T-helper 1 cell treated with Interleukin-12 subunit alpha and Interleukin-12 subunit beta and Interleukin-4 antibody, amounts not matched to agents 30 ng/mL and 1 ng/mL, for 36 hours (primary cell): Measurements from ENCODE around the gene ZKSCAN1. TPM values are rescaled to one million over a fixed set of nuclear protein-coding genes. Genes with fewer than 3 reads are reported as not detected.
"Not testable (repeated sequence)": the region's sequence is repeated elsewhere in the genome, so short reads cannot be mapped to it uniquely, and the experiment has no call there.

Experiments
- intact Hi-C: fragments of 100-400 bp; cut with micrococcal nuclease; formaldehyde crosslinking; loops from one replicate; pipeline ENCODE4 v1.15.1; 2024
- total RNA-seq: library from RNA; stranded (reverse); gene quantifications from 2 replicates; pipeline ENCODE4 v1.2.3, GENCODE V29; 2022

Gene ZKSCAN1
- 69.7 and 75.2 TPM in 2 replicates for total RNA-seq

DNA sequence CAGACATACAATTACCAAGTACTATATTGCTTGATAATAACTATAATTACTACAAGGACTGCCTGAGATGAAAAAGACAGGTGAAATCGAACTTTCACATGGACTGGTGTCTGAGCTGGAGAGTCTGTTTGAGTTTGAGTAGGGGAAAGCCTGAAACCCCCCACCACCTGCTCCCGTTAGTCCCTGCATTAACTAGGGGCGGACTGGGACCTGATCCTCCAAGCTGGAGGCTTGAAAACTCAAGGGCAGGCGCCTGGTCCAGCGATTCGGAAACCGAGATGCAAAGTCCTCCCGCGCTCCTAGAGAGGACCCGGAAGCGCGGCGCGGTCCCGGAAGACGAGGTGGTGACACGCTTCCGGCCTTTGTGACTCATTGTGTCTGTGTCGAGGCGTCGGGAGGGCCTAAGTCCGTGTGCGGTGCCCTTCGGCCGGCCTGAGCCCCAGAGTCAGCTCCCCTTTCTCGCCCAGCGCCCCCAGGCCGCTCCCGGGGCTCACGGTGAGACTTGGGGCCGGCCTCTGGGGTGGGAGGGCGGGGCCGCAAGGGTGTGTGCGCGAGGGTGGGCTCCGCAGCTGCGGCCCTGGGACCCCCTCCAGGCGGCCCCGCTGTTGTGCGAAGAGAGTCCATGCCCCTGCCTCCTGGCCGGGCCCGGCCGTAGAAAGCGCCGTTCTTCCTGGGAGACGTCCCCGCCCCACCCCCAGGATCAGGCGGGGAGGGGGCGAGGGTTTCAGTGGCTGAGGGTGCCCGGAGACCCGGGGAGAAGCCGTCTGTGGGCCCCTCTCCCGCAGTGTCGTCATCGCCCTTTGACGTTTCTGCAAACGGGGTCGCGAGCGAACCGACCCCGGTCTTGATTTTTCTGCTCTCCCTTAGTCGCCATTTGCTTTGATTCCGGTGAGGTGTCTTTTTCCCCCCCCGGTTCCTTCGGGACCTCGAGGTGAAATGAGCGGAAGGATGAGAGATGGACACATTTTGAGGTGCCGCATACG is at the start of gene ZKSCAN1:
ZKSCAN1 (plus strand) TSS at position 365 of the 983 bp plus-strand sequence. CDS start 7,911 bp downstream, outside the sequence.
- intact Hi-C loops: loop anchor here (1.0 to 10.0 kb wide), 11 partner anchors 11 to 611 kb away; partner anchors contain the start of genes BUD31, FAM200A, PDAP1 and TRIM4

DNA sequence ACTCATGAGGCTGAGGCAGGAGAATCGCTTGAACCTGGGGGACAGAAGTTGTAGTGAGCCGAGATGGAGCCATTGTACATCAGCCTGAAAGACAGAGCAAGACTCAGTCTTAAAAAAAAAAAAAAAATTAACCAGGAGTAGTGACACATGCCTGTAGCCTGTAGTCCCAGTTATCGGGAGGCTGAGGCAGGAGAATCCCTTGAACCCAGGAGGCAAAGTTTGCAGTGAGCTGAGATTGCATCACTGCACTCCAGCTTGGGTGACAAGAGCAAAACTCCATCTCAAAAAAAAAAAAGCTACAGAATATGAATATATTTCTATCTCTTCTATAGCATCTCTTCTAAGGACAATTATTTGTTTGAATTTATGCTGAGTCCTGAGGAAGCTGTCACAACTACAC is 46.1 kb upstream of the ZKSCAN1 start:
- intact Hi-C loops: no loop called here

DNA sequence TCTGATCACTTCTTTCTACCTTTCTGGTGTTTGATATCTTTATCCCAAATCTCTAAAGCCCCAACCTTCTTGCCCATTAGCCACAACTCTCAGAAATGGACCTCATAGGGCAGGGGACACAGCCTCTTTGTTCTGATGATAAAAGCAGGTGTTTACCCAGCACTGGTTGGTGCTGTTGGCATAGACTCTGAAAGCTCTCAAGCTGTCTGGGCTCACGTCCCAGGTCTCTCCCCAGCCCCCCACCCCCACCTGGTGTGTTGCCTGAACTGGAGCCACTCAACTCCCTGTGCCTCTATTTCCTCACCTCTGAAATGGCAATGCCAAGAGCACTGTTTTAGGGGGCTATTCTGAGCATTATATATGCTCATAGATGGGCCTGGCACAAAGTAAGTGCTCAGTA is 45.6 kb upstream of the ZKSCAN1 start:
- intact Hi-C loops: not testable (repeated sequence)

DNA sequence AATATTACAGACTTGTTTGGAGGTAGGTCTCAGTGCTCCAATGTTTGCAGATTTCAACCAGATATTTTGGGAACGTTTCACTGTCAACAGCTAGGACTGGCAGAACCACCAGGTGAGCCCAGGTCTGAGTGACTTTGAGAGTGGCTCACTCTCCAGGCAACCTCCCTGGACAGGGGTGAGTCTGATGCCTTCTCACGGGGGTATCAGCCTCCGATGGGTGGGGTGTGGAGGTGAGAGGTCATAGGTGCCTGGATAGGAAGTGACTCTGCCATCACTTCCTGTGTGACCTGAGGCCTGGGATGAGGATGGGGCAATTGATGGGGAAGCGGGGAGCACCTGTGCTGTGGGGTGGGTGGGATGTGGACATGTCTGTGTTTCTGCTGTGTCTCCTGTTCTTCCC is 44.2 kb upstream of the ZKSCAN1 start:
- intact Hi-C loops: no loop called here

DNA sequence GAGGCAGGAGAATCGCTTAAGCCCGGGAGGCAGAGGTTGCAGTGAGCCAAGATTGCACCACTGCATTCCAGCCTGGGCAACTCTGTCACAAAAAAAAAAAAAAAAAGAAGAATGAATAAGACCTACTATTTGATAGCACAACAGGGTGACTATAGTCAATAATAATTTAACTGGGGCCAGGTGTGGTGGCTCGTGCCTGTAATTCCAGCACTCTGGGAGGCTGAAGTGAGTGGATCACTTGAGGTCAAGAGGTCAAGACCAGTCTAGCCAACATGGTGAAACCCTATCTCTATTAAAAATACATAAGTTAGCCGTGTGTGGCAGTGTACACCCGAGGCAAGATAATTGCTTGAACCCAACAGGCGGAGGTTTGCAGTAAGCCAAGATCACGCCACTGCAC is 41.6 kb upstream of the ZKSCAN1 start:
- intact Hi-C loops: not testable (repeated sequence)

DNA sequence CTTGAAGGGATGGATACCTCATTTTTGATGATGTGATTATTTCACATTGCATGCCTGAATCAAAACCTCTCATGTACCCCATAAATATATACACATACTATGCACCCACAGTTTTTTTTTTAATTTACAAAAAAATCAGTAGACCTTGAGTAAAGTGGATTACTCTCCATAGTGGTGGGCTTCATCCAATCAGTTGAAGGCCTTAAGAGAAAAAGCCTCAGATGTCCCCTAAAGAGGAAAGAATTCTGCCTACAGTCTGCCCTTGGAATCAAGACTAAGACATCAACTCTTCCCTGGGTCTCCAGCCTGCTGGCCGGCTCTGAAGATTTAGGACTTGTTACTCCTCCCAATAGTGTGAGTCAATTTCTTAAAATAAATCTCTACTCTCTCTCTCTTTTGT is 40.7 kb upstream of the ZKSCAN1 start:
- intact Hi-C loops: no loop called here

DNA sequence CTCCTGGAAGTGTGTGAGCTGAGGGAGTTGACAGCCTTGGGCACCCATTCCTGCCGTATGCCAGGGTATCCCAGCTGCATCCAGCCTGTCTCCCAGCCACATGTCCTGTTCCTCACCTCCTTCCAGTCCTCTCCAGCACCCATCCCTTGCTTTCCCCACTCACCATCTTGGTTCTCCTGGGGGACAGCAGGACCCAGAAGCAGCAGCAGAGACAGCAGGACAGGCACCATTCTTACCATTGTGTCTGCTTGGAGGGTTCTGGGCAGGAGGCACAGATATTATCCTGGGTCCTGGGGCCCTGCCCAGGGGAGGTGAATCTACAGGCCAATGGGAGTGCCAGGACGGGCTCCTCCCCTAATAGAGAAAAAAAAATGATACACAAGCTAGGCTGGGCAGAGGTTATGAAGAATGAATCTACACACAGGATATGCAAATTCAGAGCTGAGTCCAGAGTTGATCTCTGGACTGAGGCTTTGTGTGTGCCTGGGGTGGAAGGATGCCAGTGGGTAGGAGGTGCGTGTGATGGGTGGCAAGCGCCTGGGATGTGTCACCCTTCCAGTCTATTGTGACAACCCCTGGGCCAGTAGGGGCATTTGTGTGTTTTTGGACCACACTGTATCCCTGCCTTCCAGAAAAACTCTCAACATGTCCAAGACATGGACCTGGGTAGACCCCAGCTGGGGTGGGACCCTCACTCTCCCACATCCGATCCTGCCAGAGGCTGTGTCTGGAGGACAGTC is 39.4 kb upstream of the ZKSCAN1 start, which contains the start of gene AZGP1:
AZGP1 (minus strand) TSS at position 250 of the 740 bp plus-strand sequence; CDS start at position 239, 11 bp downstream.
- intact Hi-C loops: no loop called here

DNA sequence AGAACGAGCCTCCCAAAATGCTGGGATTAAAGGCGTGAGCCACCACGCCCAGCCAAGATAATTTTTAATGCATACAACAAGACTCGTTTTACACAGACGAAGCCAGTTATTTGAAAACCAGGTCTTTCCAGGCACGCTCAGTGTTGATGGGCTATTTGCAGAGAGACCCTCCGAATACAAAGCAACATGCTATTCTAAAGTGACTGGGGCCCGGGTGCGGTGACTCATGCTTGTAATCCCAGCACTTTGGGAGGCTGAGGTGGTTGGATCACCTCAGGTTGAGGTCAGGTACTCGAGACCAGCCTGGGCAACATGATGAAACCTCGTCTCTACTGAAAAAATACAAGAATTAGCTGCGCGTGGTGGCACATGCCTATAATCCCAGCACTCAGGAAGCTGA is 38.8 kb upstream of the ZKSCAN1 start:
- intact Hi-C loops: no loop called here

DNA sequence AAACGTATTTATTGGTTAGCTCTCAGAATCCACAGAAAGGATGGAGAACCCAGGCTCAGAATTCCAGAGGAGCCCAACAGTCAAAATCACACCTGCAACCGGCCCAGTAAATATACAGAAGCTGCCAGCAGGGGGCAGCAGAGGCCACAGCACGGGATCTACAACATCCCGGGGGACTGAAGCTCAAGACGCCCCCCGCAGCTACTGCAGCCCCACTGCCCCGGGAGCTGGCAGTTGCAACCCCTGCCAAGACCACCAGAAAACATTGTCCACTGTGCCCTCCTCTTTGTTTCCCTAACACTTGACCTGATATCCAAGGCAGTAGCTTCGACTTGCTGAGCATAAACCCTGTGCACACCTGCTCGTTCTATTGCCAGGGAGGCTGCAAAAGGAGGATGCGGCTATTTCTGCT is 35.6 kb upstream of the ZKSCAN1 start:
- intact Hi-C loops: loop anchor here (1.0 kb wide), 4 partner anchors 11 to 151 kb away; no protein-coding TSS in a partner anchor

DNA sequence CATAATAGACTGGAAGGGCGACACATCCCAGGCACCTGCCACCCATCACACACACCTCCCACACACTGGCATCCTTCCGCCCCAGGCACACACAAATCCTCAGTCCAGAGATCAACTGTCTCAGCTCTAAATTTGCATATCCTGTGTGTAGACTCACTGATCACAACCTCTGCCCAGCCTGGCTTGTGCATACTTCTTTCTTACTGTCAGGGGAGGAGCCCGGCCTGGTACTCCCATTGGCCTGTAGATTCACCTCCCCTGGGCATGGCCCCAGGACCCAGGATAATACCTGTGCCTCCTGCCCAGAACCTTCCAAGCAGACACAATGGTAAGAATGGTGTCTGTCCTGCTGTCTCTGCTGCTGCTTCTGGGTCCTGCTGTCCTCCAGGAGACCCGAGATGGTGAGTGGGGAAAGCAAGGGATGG is 34.9 kb upstream of the ZKSCAN1 start:
- intact Hi-C loops: not testable (repeated sequence)

DNA sequence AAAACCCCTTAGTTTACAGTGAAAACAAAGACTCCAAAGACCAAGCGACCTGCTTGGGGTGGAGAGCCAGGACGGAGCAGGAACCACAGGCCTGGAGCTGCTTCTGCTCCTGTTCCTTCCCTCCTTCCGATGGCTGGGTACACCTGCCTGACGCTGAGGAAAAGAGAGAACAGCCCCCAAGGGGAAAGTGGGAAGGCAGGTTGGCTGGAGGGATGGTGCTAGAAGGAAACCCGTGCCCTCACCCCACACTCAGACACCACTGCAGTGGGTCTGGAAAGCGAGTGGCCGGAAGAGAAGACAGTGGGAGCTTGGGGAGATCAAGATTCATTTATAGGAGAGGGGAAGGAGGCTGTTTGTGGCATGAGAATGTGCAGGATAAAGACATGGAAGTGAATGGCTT is 34.3 kb upstream of the ZKSCAN1 start:
- intact Hi-C loops: not testable (repeated sequence)

DNA sequence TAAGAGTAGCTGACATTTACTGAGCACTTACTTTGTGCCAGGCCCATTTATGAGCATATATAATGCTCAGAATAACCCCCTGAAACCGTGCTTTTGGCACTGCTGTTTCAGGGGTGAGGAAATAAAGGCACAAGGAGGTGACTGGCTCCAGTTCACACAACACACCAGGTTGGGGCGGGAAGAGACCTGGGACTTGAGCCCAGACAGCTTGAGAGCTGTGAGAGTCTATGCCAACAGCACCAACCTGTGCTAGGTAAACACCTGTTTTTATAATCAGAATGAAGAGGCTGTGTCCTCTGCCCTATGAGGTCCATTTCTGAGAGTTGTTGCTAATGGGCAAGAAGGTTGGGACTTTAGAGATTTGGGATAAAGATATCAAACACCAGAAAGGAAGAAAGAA is 30.8 kb upstream of the ZKSCAN1 start:
- intact Hi-C loops: no loop called here

DNA sequence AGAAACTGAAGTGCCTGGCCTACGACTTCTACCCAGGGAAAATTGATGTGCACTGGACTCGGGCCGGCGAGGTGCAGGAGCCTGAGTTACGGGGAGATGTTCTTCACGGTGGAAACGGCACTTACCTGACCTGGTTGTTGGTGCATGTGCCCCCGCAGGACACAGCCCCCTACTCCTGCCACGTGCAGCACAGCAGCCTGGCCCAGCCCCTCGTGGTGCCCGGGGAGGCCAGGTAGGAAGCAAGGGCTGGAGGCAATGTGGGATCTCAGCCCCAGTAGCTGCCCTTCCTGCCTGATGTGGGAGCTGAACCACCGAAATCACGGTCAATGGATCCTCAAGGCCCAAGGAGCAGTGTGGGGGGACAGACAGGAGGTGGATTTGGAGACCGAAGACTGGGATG is 28.1 kb upstream of the ZKSCAN1 start:
- intact Hi-C loops: not testable (repeated sequence)

DNA sequence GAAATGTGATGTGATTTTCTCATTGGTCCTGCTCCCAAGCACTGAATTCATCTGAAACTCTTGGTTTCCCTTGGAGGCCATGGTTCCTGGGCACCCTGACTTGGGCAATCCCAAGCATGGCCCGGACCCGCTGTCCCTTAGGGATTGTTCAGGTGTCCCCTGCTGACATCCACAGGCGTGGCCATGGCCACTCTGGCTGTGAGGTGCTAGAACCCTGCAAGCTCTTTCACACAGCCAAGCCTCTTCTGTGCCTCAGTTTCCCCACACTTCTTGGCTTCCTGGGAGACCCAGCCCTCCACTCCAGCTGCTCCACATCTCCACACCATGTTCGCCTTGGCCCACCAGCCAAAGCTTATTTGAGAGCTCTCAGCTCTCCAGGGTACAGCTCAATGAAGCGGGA is 27.6 kb upstream of the ZKSCAN1 start:
- intact Hi-C loops: no loop called here

DNA sequence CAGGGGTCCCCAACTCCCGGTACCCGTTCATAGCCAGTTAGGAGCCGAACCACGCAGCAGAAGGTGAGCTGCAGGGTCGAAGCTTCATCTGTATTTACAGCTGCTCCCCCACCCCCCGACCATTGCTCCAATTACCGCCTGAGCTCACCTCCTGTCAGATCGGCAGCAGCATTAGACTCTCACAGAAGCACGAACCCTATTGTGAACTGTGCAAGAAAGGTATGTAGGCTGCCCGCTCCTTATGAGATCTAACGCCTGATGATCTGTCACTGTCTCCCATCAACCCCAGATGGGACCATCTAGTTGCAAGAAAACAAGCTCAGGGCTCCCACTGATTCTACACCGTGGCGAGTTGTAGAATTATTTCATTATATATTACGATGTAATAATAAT is 24.9 kb upstream of the ZKSCAN1 start:
- intact Hi-C loops: loop anchor here (5.0 to 10.0 kb wide), 3 partner anchors 417 to 516 kb away; partner anchors contain the start of genes ZKSCAN5, ZNF394 and ZNF789

DNA sequence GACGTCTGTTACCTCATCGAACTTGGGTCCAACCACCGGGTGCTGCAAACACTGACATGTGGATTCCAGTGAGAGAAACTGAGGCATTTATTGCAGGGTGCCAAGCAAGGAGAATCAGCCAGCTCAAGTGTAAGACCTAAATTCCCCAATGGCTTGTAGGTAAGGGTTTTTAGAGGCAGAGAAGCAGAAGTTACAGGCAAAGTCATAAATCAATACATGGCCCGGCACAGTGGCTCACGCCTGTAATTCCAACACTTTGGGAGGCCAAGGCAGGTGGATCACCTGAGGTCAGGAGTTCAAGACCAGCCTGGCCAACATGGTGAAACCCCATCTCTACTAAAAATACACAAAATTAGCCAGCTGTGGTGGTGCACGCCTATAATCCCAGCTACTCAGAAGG is 23.9 kb upstream of the ZKSCAN1 start:
- intact Hi-C loops: loop anchor here (1.0 to 10.0 kb wide), 5 partner anchors 12 to 517 kb away; partner anchors contain the start of genes ZKSCAN5, ZNF394 and ZNF789

DNA sequence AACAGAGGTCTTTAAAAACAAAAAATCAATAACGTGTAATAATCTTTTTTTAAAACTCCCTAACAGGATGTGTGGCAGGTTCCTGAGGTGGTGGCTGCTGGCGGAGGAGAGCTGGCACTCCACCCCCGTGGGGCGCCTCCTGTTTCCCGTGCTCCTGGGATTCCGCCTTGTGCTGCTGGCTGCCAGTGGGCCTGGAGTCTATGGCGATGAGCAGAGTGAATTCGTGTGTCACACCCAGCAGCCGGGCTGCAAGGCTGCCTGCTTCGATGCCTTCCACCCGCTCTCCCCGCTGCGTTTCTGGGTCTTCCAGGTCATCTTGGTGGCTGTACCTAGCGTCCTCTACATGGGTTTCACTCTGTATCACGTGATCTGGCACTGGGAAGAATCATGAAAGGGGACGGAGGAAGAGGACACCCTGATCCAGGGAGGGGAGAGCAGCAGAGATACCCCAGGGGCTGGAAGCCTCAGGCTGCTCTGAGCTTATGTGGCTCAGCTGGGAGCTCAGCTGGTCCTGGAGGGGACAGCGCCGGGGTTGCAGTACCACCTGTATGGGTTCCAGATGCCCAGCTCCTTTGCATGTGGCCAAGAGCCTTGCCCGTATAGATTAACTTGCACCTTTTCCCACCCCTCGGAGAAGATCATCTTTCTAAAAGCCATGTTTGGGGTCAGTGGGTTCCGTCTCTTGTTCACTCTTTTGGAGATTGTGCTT is 22.9 kb upstream of the ZKSCAN1 start:
- intact Hi-C loops: loop anchor here (5.0 to 10.0 kb wide), 3 partner anchors 415 to 518 kb away; partner anchors contain the start of genes ZKSCAN5, ZNF394 and ZNF789

DNA sequence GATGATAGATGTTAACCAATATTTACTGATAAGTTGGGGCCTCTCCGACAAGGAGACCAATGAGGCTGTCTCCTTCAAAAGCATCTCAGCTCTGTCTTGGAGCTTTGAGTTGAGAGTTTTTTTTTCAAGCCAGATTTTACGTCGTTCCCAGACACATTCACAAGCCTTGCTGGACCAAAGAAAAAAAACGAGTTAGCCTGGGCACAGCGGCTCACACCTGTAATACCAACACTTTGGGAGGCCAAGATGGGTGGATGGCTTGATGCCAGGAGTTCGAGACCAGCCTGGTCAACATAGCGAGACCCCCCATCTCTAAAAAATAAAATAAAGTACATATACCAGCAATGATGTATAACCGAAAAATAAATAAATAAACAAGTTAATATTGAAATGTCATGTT is 20.6 kb upstream of the ZKSCAN1 start:
- intact Hi-C loops: loop anchor here (1.0 to 10.0 kb wide), 7 partner anchors 58 to 520 kb away; partner anchors contain the start of genes CNPY4, TAF6, ZKSCAN5 and ZNF3

DNA sequence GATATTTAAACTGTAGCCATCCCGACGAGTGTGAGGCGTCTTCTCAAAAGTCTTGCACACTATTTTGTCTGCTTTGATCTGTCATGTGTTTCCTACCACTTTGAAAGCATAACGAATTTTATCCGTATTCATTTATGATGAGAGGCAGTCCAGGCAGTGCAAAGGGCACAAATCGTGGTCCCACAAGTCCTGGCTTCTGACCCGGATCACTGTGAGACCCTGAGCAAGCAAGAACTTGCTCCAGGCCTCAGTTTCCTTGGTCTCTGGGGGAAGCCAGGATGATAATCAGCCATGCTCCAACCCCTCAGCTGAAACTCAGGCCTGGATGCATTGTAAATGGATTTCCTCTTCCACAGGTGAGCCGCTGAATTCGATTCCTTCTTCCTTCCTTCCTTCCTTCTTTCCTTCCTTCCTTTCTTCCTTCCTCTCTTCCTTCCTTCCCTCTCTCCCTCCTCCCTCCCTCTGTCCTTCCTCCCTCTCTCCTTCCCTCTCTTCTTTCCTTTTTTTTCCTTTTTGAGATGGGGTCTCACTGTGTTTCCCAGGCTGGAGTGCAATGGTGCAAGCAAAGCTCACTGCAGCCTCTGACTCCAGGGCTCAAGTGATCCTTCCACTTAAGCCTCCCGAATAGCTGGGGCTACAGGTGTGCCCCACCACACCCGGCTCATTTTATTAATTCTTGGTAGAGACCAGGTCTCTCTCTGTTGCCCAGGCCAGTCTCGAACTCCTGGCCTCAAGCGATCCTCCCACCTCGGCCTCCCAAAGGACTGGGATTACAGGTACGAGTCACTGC is 18.4 kb upstream of the ZKSCAN1 start:
- intact Hi-C loops: loop anchor here (1.0 to 10.0 kb wide), 4 partner anchors 18 to 522 kb away; partner anchors contain the start of genes ZKSCAN1, ZKSCAN5, ZNF394 and ZNF789
